GM23338 (cell line): ENCODE measurements around the gene CNOT4. TPM values are rescaled to one million over a fixed set of nuclear protein-coding genes. Genes with fewer than 3 reads are reported as not detected.

Source experiments
- ATAC-seq: fragments of 200-7000 bp; cut with Tn5 transposase; 3 replicates; pipeline ENCODE4 v1.9.1; 2020
- DNase-seq: peaks from one replicate; pipeline ENCODE4 v3.0.0-alpha.2; 2015; ENCODE audit warnings: low spot score
- H2AFZ ChIP-seq: fragments of 200-600 bp; sonication (generic); 2 replicates; pipeline ENCODE4 v1.8.0; 2016; ENCODE audit warnings: antibody characterized with exemption, mild to moderate bottlenecking, moderate library complexity
- H3F3A ChIP-seq: fragments of 200-600 bp; sonication (generic); replicated peaks from 2 replicates; pipeline ENCODE4 v1.8.0; 2017; ENCODE audit warnings: antibody characterized with exemption, mixed run types, low read depth
- H3K27ac ChIP-seq: fragments of 200-600 bp; sonication (generic); 2 replicates; pipeline ENCODE4 v1.6.1; 2016; ENCODE audit warnings: low read depth
- H3K27me3 ChIP-seq: fragments of 200-600 bp; sonication (generic); 2 replicates; pipeline ENCODE4 v1.8.0; 2016; ENCODE audit warnings: mild to moderate bottlenecking, mixed run types, moderate library complexity; ENCODE audit not compliant: insufficient read depth
- H3K36me3 ChIP-seq: fragments of 200-600 bp; sonication (generic); 2 replicates; pipeline ENCODE4 v1.8.0; 2016; ENCODE audit warnings: mild to moderate bottlenecking; ENCODE audit not compliant: insufficient read depth
- H3K4me1 ChIP-seq: fragments of 200-600 bp; sonication (generic); 2 replicates; pipeline ENCODE4 v1.8.0; 2016; ENCODE audit warnings: mild to moderate bottlenecking, moderate library complexity; ENCODE audit not compliant: insufficient read depth
- H3K4me2 ChIP-seq: fragments of 200-600 bp; sonication (generic); 2 replicates; pipeline ENCODE4 v1.7.1; 2017; ENCODE audit warnings: mixed run types
- H3K4me3 ChIP-seq: fragments of 200-600 bp; sonication (generic); 2 replicates; pipeline ENCODE4 v1.6.1; 2016; ENCODE audit warnings: mixed run types
- H3K79me2 ChIP-seq: fragments of 200-600 bp; sonication (generic); replicated peaks from 2 replicates; pipeline ENCODE4 v1.8.0; 2017; ENCODE audit warnings: mild to moderate bottlenecking; ENCODE audit not compliant: insufficient read depth
- H3K9me2 ChIP-seq: fragments of 200-600 bp; sonication (generic); 2 replicates; pipeline ENCODE4 v1.8.0; 2017; ENCODE audit not compliant: insufficient read depth
- H4K20me1 ChIP-seq: fragments of 200-600 bp; sonication (generic); replicated peaks from 2 replicates; pipeline ENCODE4 v1.8.0; 2017; ENCODE audit warnings: mild to moderate bottlenecking; ENCODE audit not compliant: insufficient read depth
- H3K27ac Mint-ChIP-seq: 2 replicates; pipeline ENCODE4 v1.8.0; 2020; ENCODE audit warnings: inconsistent platforms, mild to moderate bottlenecking, moderate library complexity, mixed read lengths
- H3K27me3 Mint-ChIP-seq: 3 replicates; pipeline ENCODE4 v1.8.0; 2022; ENCODE audit warnings: low read depth, mild to moderate bottlenecking, moderate library complexity, mixed read lengths, inconsistent platforms; ENCODE audit not compliant: insufficient read depth, poor library complexity
- H3K36me3 Mint-ChIP-seq: 3 replicates; pipeline ENCODE4 v1.8.0; 2021; ENCODE audit warnings: low read depth, mild to moderate bottlenecking, inconsistent platforms, moderate library complexity, mixed read lengths
- H3K4me1 Mint-ChIP-seq: 3 replicates; pipeline ENCODE4 v1.8.0; 2020; ENCODE audit warnings: mild to moderate bottlenecking, inconsistent platforms, mixed read lengths
- H3K4me3 Mint-ChIP-seq: 3 replicates; pipeline ENCODE4 v1.8.0; 2021; ENCODE audit warnings: moderate library complexity, mild to moderate bottlenecking, inconsistent platforms, mixed read lengths
- H3K9me3 Mint-ChIP-seq: 3 replicates; pipeline ENCODE4 v1.8.0; 2020; ENCODE audit warnings: moderate library complexity, mild to moderate bottlenecking, inconsistent platforms, mixed read lengths
- CREB1 ChIP-seq: fragments of 250-450 bp; sonication (Bioruptor Pico); IDR thresholded peaks from 2 replicates; pipeline ENCODE4 v1.5.0; 2020; ENCODE audit warnings: low read depth, mild to moderate bottlenecking, moderate library complexity
- CTCF ChIP-seq, 2 experiments: fragments of 200-600 bp in 1 of 2; sonication (generic) in 1 of 2; conservative IDR thresholded peaks; 2 replicates each; pipeline versions ENCODE4 v1.5.1 to v1.6.1; 2016 to 2017; ENCODE audit warnings: antibody characterized with exemption in 2 of 2, low read depth in 2 of 2, mild to moderate bottlenecking in 2 of 2, moderate library complexity in 1 of 2
- EZH2phosphoT487 ChIP-seq: fragments of 200-600 bp; sonication (generic); IDR thresholded peaks from one replicate; pipeline ENCODE4 v1.8.1; 2018; ENCODE audit warnings: antibody characterized with exemption; ENCODE audit not compliant: unreplicated experiment
- JUNB ChIP-seq: IDR thresholded peaks from one replicate; pipeline ENCODE4 v1.6.1; 2016; ENCODE audit warnings: antibody characterized with exemption; ENCODE audit not compliant: unreplicated experiment
- NANOG ChIP-seq: IDR thresholded peaks from 2 replicates; pipeline ENCODE4 v1.6.1; 2016; ENCODE audit warnings: antibody characterized with exemption, borderline replicate concordance
- ZNF331 ChIP-seq: fragments of 250-450 bp; sonication (Bioruptor Pico); IDR thresholded peaks from 2 replicates; pipeline ENCODE4 v1.5.0; 2020; ENCODE audit warnings: low read depth, mild to moderate bottlenecking, moderate library complexity
- ZNF462 ChIP-seq: fragments of 250-450 bp; sonication (Bioruptor Pico); IDR thresholded peaks from 2 replicates; pipeline ENCODE4 v1.5.0; 2020; ENCODE audit warnings: mild to moderate bottlenecking, moderate library complexity
- polyA plus RNA-seq: library from polyadenylated mRNA; unstranded; fragments of >200 nt; fragmentation: Nextera tagmentation; extraction: Ambion mirVana; gene quantifications from 2 replicates; pipeline ENCODE4 v1.2.1, GENCODE V29; 2016
- total RNA-seq: library from RNA; depleted of rRNA; stranded (reverse); fragments of >200 nt; shearing (Covaris generic); gene quantifications from 2 replicates; pipeline ENCODE4 v1.2.3, GENCODE V29; 2014

The CNOT4 gene
- total and polyA plus RNA-seq, 2 experiments from 2014 or later = 18.9 to 26.2 TPM

- TF ChIP-seq ZNF462 (no peak), CREB1 (CRISPR knock-in tag) (no peak), JUNB (no peak), EZH2phosphoT487 (no peak), NANOG (no peak)
Observed at GRCh38 chr7:135349746-135350145, 160.2 kb downstream of the CNOT4 start (continued).

- Histone ChIP-seq H3K4me2 (no peak overlapping the region), H3K4me1 (no peaks in the 10 kb centered on the region), H2AFZ (no peak overlapping the region), H3K27me3 (no peaks in the 10 kb centered on the region), H3K27ac (no peak overlapping the region), H3K9me2 (no peaks in the 10 kb centered on the region), H3K79me2 (no peaks in the 10 kb centered on the region), H3K36me3 (no peaks in the 10 kb centered on the region), H3K4me3 (no peak overlapping the region), H4K20me1 (no peaks in the 10 kb centered on the region), H3F3A (no peaks in the 10 kb centered on the region)
- TF ChIP-seq ZNF331 (CRISPR knock-in tag) (no peak), CTCF (conservative IDR thresholded peaks at IDR 0.05; ENCODE audit: low read depth in 2 of 2) (no peak)
- Mint-ChIP-seq H3K27me3 (no peaks in the 10 kb centered on the region), H3K4me1 (no peaks in the 10 kb centered on the region), H3K27ac (no peak overlapping the region), H3K36me3 (no peaks in the 10 kb centered on the region), H3K4me3 (no peak overlapping the region), H3K9me3 (no peaks in the 10 kb centered on the region)
- no peak for DNase-seq
- ATAC-seq = no peak
Observed at GRCh38 chr7:135348493-135348892, 161.4 kb downstream of the CNOT4 start.
